GM12878 (cell line): ENCODE measurements around the gene FLT1. TPM values are rescaled to one million over a fixed set of nuclear protein-coding genes. Genes with fewer than 3 reads are reported as not detected.

Experiments
- ATAC-seq: fragments of 200-7000 bp; cut with Tn5 transposase; 3 replicates; pipeline ENCODE4 v1.9.1; 2020; ENCODE audit warnings: mild to moderate bottlenecking, moderate library complexity
- BruUV-seq: library from RNA; stranded (reverse); fragments of 400-500 nt; replicated peaks from 2 replicates; lab custom pipeline; 2021; lab: Mats Ljungman, UMichigan
- CTCF ChIA-PET: fragments of 300-600 bp; sonication (Branson Sonifier 250); formaldehyde crosslinking; extraction: SDS; loops from one replicate; lab custom pipeline; 2021; ENCODE audit warnings: inconsistent platforms; lab: Yijun Ruan, JAX
- POLR2A ChIA-PET: fragments of 350-600 bp; formaldehyde crosslinking; extraction: SDS; loops from one replicate; lab custom pipeline; 2021; ENCODE audit warnings: inconsistent platforms; lab: Charles Lee
- RAD21 ChIA-PET: fragments of 300-600 bp; sonication (Branson Sonifier 250); formaldehyde crosslinking; loops from one replicate; lab custom pipeline; 2023; ENCODE audit warnings: antibody characterized with exemption; ENCODE audit not compliant: unreplicated experiment; lab: Charles Lee
- SMC1A ChIA-PET: fragments of 300-600 bp; sonication (Branson Sonifier 250); formaldehyde crosslinking; loops from one replicate; lab custom pipeline; 2023; ENCODE audit not compliant: unreplicated experiment, uncharacterized antibody; lab: Charles Lee
- DNase-seq: peaks from one replicate; pipeline ENCODE4 v3.0.0-alpha.2; 2011; ENCODE audit warnings: low read depth, low spot score
- FAIRE-seq: peaks from 3 replicates; lab custom pipeline; 2011; peaks lifted over from hg19 to GRCh38; lab: Jason Lieb, UNC
- H2AFZ ChIP-seq: 2 replicates; pipeline ENCODE4 v1.6.0; 2011; ENCODE audit warnings: low read depth, low read length, control low read depth; ENCODE audit not compliant: control insufficient read depth
- H3K27ac ChIP-seq: 2 replicates; pipeline ENCODE4 v1.5.1; 2011; ENCODE audit warnings: control low read depth; ENCODE audit not compliant: control insufficient read depth, insufficient read depth
- H3K27me3 ChIP-seq, 2 experiments: replicated peaks in 1 of 2; 2 replicates each; pipeline versions ENCODE4 v1.6.0 to v1.6.1; 2011; ENCODE audit warnings: low read length in 1 of 2; ENCODE audit not compliant: control insufficient read depth in 2 of 2, insufficient read depth in 2 of 2
- H3K36me3 ChIP-seq, 2 experiments: 2 replicates each; pipeline ENCODE4 v1.5.1; 2011; ENCODE audit warnings: low read length in 1 of 2; ENCODE audit not compliant: control insufficient read depth in 2 of 2, insufficient read depth in 2 of 2
- H3K4me1 ChIP-seq: 2 replicates; pipeline ENCODE4 v1.6.1; 2011; ENCODE audit warnings: mild to moderate bottlenecking, low read length, moderate library complexity, mixed read lengths; ENCODE audit not compliant: control insufficient read depth, insufficient read depth
- H3K4me2 ChIP-seq: 2 replicates; pipeline ENCODE4 v1.6.0; 2011; ENCODE audit warnings: control low read depth; ENCODE audit not compliant: control insufficient read depth, insufficient read depth
- H3K4me3 ChIP-seq: fragments of 200-600 bp; sonication (generic); 2 replicates; pipeline ENCODE4 v1.5.1; 2016
- H3K79me2 ChIP-seq: 2 replicates; pipeline ENCODE4 v1.6.0; 2011; ENCODE audit warnings: low read length; ENCODE audit not compliant: control insufficient read depth, insufficient read depth
- H3K9ac ChIP-seq: 2 replicates; pipeline ENCODE4 v1.8.0; 2011; ENCODE audit warnings: low read length, control low read depth, mixed read lengths; ENCODE audit not compliant: control insufficient read depth, insufficient read depth
- H3K9me3 ChIP-seq: replicated peaks from 3 replicates; pipeline ENCODE4 v1.5.1; 2011; ENCODE audit warnings: mild to moderate bottlenecking, low read length; ENCODE audit not compliant: control insufficient read depth, insufficient read depth
- H4K20me1 ChIP-seq: 2 replicates; pipeline ENCODE4 v1.6.0; 2011; ENCODE audit not compliant: control insufficient read depth, insufficient read depth
- CBFB ChIP-seq: IDR thresholded peaks from 2 replicates; pipeline ENCODE4 v1.6.1; 2016; ENCODE audit warnings: antibody characterized with exemption, low read depth
- CREM ChIP-seq: IDR thresholded peaks from 2 replicates; pipeline ENCODE4 v1.6.1; 2014; ENCODE audit warnings: antibody characterized with exemption, low read depth
- KDM1A ChIP-seq: fragments of 200-600 bp; sonication (generic); IDR thresholded peaks from 2 replicates; pipeline ENCODE4 v1.6.1; 2016; ENCODE audit warnings: borderline replicate concordance
- MYC ChIP-seq: IDR thresholded peaks from 2 replicates; pipeline ENCODE4 v1.6.1; 2011; ENCODE audit warnings: mild to moderate bottlenecking, low read length, moderate library complexity, inconsistent platforms; ENCODE audit not compliant: insufficient read depth, insufficient replicate concordance, insufficient read length, severe bottlenecking
- NFXL1 ChIP-seq: fragments of 450-650 bp; IDR thresholded peaks from 2 replicates; pipeline ENCODE4 v1.6.1; 2017; ENCODE audit warnings: antibody characterized with exemption, mild to moderate bottlenecking, borderline replicate concordance
- POLR2AphosphoS5 ChIP-seq: IDR thresholded peaks from 2 replicates; pipeline ENCODE4 v1.6.1; 2011; ENCODE audit warnings: mild to moderate bottlenecking, low read length, inconsistent platforms
- STAT1 ChIP-seq: fragments of 450-650 bp; conservative IDR thresholded peaks from 2 replicates; pipeline ENCODE4 v1.6.1; 2014; ENCODE audit warnings: antibody characterized with exemption, mild to moderate bottlenecking
- TARDBP ChIP-seq: IDR thresholded peaks from 2 replicates; pipeline ENCODE4 v1.6.1; 2016; ENCODE audit warnings: borderline replicate concordance
- ZBTB4 ChIP-seq: fragments of 450-650 bp; formaldehyde crosslinking; IDR thresholded peaks from 2 replicates; pipeline ENCODE4 v1.4.0; 2022; ENCODE audit warnings: mild to moderate bottlenecking, moderate library complexity
- ZNF217 ChIP-seq: fragments of 450-650 bp; IDR thresholded peaks from 2 replicates; pipeline ENCODE4 v1.6.1; 2017; ENCODE audit warnings: antibody characterized with exemption, mild to moderate bottlenecking
- ZNF274 ChIP-seq: IDR thresholded peaks from one replicate; pipeline ENCODE4 v1.8.0; 2011; ENCODE audit not compliant: insufficient read length, insufficient read depth
- WGBS: methylation state at CpG from one replicate; pipeline ENCODE4 v1.1.6; 2016; ENCODE audit warnings: low lambda C conversion rate; ENCODE audit not compliant: insufficient replicate concordance, insufficient coverage; ENCODE audit errors: missing lambda C conversion rate; 5-methylcytosine and 5-hydroxymethylcytosine counted together
- in situ Hi-C: fragments of 300-500 bp; cut with MboI; formaldehyde crosslinking; loops from 9 replicates; pipeline ENCODE4 v1.14.3; 2018; ENCODE audit warnings: mixed read lengths
- intact Hi-C: fragments of 100-400 bp; cut with micrococcal nuclease; formaldehyde crosslinking; loops from one replicate; pipeline ENCODE4 v1.14.2; 2022; ENCODE audit not compliant: unreplicated experiment
- polyA plus RNA-seq, 11 experiments: library from polyadenylated mRNA; depleted of rRNA in 4 of 11; unstranded in 6 of 11; stranded (reverse) in 5 of 11; fragments of >200 nt; fragmentation: Nextera tagmentation in 4 of 11; fragmentation: Illumina TruSeq in 1 of 11; extraction: Ambion mirVana in 4 of 11; extraction: Trizol in 1 of 11; gene quantifications; 1 replicate in 1 of 11; 2 replicates in 10 of 11; pipeline versions ENCODE4 v1.2.1 to v1.2.3, GENCODE V29; 2011 to 2016; ENCODE audit warnings: inconsistent platforms in 2 of 11, missing spikeins in 2 of 11, low read depth in 1 of 11
- total RNA-seq, 4 experiments: library from RNA; depleted of rRNA in 3 of 4; stranded (reverse); fragments of >200 nt in 3 of 4; fragmentation: Illumina TruSeq in 1 of 4; extraction: Trizol in 1 of 4; gene quantifications; 2 replicates each; pipeline versions ENCODE4 v1.2.1 to v1.2.3, GENCODE V29; 2013 to 2021
- TF ChIP-seq, protein P1 (sequence below): IDR thresholded peaks from 2 replicates; pipeline ENCODE4 v1.6.1; 2011; ENCODE audit warnings: low read depth, mild to moderate bottlenecking, low read length, moderate library complexity, borderline replicate concordance; ENCODE audit errors: extremely low read depth
- TF ChIP-seq, protein P2 (sequence below): IDR thresholded peaks from 2 replicates; pipeline ENCODE4 v1.6.1; 2012; ENCODE audit warnings: low read depth, low read length, improper control_type of control experiment

Gene FLT1
- total and polyA plus RNA-seq, 10 of the 15 experiments (the other 5 are each of a cell fraction or from before 2014, with no cell fraction given) = 0.55 to 5.6 (median 0.84) TPM

DNA sequence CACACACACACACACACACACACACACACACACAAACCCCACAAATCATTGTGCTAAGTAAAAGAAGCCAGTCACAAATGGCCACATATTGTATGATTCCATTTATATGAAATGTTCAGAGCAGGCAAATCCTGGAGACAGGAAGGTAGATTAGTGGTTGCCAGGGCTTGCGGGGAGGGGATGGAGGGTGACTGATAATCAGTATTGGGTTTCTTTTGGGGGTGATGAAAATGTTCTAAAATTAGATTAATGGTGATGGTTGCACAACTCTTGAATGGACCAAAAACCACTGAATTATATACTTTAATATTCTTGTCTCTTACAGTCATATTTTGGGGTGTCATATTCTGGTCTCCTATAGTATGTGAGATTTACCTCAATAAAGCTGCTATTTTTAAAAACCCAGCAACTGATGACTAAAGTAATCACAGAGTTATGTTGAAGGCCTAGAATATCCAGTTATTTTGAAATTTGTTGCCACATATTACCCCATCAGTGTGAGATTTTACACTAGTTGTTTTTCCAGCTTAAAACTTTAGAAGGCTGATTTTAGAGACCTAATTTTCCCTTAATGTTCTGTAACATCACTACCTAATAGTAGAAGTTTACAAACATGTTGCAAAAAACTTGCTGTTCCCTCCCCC, 20.3 kb downstream of the FLT1 start (continued):
- TF ChIP-seq ZBTB4 (CRISPR knock-in tag) (no peak), TARDBP (no peak), CREM (no peak), ZNF274 (no peak), CBFB (no peak), ZNF217 (no peak)

DNA sequence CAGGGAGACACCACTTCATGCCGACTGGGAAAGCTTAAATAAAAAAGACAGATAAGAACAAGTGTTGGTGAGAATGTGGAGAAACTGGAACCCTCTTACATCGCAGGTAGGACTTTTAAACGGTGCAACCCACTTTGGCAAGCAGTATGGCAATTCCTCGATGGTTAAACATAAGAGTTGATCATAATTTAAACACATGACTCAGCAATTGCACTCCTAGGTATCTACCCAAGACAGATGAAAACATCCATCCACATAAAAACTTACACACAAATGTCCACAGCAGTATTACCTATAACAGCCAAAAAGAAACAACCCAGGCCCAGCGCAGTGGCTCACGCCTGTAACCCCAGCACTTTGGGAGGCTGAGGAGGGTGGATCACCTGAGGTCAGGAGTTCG, 21.9 kb downstream of the FLT1 start:
- H4K20me1 ChIP-seq = no peaks in the 10 kb centered on the region
- no peak overlapping the region for H2AFZ ChIP-seq
- FAIRE-seq = no peak
- RAD21 ChIA-PET = no interaction called here
- H3K27ac ChIP-seq = no peak overlapping the region
- CTCF ChIA-PET = interaction anchor here (0.6 kb wide), 1 partner anchor 16 kb away, joined by 3 read pairs; no protein-coding TSS in a partner anchor
- TF ChIP-seq NFXL1 = no peak
- TF ChIP-seq, protein P1, sequence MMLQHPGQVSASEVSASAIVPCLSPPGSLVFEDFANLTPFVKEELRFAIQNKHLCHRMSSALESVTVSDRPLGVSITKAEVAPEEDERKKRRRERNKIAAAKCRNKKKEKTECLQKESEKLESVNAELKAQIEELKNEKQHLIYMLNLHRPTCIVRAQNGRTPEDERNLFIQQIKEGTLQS = no peak
- TF ChIP-seq KDM1A = no peak
- TF ChIP-seq MYC = no peak
- TF ChIP-seq STAT1 = no peak
- TF ChIP-seq, protein P2, sequence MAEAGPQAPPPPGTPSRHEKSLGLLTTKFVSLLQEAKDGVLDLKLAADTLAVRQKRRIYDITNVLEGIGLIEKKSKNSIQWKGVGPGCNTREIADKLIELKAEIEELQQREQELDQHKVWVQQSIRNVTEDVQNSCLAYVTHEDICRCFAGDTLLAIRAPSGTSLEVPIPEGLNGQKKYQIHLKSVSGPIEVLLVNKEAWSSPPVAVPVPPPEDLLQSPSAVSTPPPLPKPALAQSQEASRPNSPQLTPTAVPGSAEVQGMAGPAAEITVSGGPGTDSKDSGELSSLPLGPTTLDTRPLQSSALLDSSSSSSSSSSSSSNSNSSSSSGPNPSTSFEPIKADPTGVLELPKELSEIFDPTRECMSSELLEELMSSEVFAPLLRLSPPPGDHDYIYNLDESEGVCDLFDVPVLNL = no peak
- TF ChIP-seq POLR2AphosphoS5 = no peak
- no peaks in the 10 kb centered on the region for H3K4me1 ChIP-seq
- H3K27me3 ChIP-seq = no peaks in the 10 kb centered on the region; a peak in 1 of 4 replicates
- 65% methylated on average over 7 of the region's 7 CpGs for whole genome bisulfite sequencing
- intact Hi-C loops = loop anchor here (10.0 kb wide), 1 partner anchor 148 kb away; no protein-coding TSS in a partner anchor
- H3K79me2 ChIP-seq = no peaks in the 10 kb centered on the region
- POLR2A ChIA-PET = no interaction called here
- H3K9ac ChIP-seq = no peak overlapping the region
- no peak for DNase-seq
- no peaks in the 10 kb centered on the region for H3K36me3 ChIP-seq
- ATAC-seq = no peak
- BruUV-seq = no TSS peak
- H3K4me3 ChIP-seq = no peak overlapping the region
- in situ Hi-C loops = no loop called here
- H3K4me2 ChIP-seq = no peak overlapping the region
- SMC1A ChIA-PET = interaction anchor here (1.0 to 1.3 kb wide), 3 partner anchors 11 to 67 kb away, joined by 3 read pairs; no protein-coding TSS in a partner anchor
- H3K9me3 ChIP-seq = peaks cover 2% of the 10 kb centered on the region; the same call in 2 of the 3 replicates
